ENCODE measurements around the gene XIRP2. TPM values are rescaled to one million over a fixed set of nuclear protein-coding genes. Genes with fewer than 3 reads are reported as not detected.

The XIRP2 gene
- total RNA-seq, 4 donors from 2014 or later: not detected

- Histone ChIP-seq H3K27me3 (no peaks in the 10 kb centered on the region), H3K4me3 (no peak overlapping the region), H3K27ac (no peak overlapping the region), H3K9me3 (no peaks in the 10 kb centered on the region), H3K4me1 (no peaks in the 10 kb centered on the region), H3K36me3 (no peaks in the 10 kb centered on the region)
- 57% methylated on average over 10 of the region's 10 CpGs for WGBS
- no peak for DNase-seq (ENCODE audit: low spot score in 2 of 2)
- TF ChIP-seq POLR2AphosphoS5 (IDR thresholded peaks at IDR 0.05): no peak
- no peak for TF ChIP-seq EP300 (IDR thresholded peaks at IDR 0.05)
- TF ChIP-seq POLR2A (IDR thresholded peaks at IDR 0.05): no peak
- TF ChIP-seq, protein P1, sequence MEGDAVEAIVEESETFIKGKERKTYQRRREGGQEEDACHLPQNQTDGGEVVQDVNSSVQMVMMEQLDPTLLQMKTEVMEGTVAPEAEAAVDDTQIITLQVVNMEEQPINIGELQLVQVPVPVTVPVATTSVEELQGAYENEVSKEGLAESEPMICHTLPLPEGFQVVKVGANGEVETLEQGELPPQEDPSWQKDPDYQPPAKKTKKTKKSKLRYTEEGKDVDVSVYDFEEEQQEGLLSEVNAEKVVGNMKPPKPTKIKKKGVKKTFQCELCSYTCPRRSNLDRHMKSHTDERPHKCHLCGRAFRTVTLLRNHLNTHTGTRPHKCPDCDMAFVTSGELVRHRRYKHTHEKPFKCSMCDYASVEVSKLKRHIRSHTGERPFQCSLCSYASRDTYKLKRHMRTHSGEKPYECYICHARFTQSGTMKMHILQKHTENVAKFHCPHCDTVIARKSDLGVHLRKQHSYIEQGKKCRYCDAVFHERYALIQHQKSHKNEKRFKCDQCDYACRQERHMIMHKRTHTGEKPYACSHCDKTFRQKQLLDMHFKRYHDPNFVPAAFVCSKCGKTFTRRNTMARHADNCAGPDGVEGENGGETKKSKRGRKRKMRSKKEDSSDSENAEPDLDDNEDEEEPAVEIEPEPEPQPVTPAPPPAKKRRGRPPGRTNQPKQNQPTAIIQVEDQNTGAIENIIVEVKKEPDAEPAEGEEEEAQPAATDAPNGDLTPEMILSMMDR (IDR thresholded peaks at IDR 0.05): no peak
Measured at GRCh38 chr2:166867874-166868514, 20.3 kb upstream of the XIRP2 start.

GRCh38 chr2:166870346-166870745 is 17.9 kb upstream of the XIRP2 start:
- Histone ChIP-seq H3K4me3 (no peak overlapping the region), H3K9me3 (no peaks in the 10 kb centered on the region), H3K27ac (no peak overlapping the region), H3K27me3 (no peaks in the 10 kb centered on the region), H3K36me3 (no peaks in the 10 kb centered on the region), H3K4me1 (no peaks in the 10 kb centered on the region)
- TF ChIP-seq EP300 (IDR thresholded peaks at IDR 0.05) (no peak), POLR2A (IDR thresholded peaks at IDR 0.05) (no peak), POLR2AphosphoS5 (IDR thresholded peaks at IDR 0.05) (no peak)
- TF ChIP-seq, protein P1 (IDR thresholded peaks at IDR 0.05): no peak
- WGBS: 88% methylated on average over 1 of the region's 1 CpG
- no peak for DNase-seq (ENCODE audit: low spot score in 2 of 2)

DNA sequence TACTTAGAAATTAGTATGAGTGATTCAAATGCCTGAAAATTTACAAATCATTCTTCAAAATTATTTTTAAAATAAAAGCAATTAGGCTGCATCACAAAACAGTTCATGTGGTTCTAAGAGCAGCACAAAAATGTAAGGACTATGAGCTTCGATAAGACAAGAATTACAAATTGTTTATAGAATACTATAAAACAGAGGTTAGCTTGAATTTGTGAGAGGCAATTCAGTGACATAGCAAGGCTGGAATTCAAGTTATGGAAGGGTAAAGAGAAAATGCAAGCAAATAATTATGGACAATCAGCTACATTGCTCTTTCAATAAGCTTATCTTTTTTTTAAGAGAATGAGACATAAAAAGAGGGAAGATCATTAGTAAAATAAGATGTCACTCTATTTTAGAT is 7.1 kb upstream of the XIRP2 start:
- 55% methylated on average over 1 of the region's 1 CpG for WGBS
- Histone ChIP-seq H3K27me3 (no peaks in the 10 kb centered on the region), H3K36me3 (no peaks in the 10 kb centered on the region), H3K9me3 (no peaks in the 10 kb centered on the region), H3K4me3 (no peak overlapping the region), H3K4me1 (no peaks in the 10 kb centered on the region), H3K27ac (no peak overlapping the region)
- no peak for DNase-seq (ENCODE audit: low spot score in 2 of 2)
- TF ChIP-seq EP300 (IDR thresholded peaks at IDR 0.05): no peak
- TF ChIP-seq POLR2AphosphoS5 (IDR thresholded peaks at IDR 0.05): no peak
- TF ChIP-seq, protein P1 (IDR thresholded peaks at IDR 0.05): no peak
- no peak for TF ChIP-seq POLR2A (IDR thresholded peaks at IDR 0.05)

DNA sequence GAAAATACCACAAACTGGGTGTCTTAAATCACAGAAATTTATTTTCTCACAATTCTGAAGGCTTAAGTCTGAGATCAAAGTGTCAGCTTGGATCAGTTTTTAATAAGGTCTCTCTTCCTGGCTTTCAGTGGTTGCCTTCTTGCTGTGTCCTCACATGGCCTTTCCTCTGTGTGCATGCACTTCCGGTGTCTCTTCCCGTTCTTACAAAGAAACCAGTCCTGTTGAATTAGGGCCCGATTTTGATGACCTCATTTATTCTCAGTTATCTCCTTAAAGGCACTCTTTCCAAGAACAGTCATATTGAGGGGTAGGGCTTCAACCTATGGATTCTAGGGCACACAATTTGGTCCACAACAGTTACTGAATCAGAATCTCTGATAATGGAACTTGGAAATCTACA is 5.4 kb upstream of the XIRP2 start:
- Histone ChIP-seq H3K4me3 (no peak overlapping the region), H3K9me3 (no peaks in the 10 kb centered on the region), H3K4me1 (no peaks in the 10 kb centered on the region), H3K36me3 (no peaks in the 10 kb centered on the region), H3K27ac (no peak overlapping the region), H3K27me3 (no peaks in the 10 kb centered on the region)
- DNase-seq (ENCODE audit: low spot score in 2 of 2): no peak
- TF ChIP-seq, protein P1 (IDR thresholded peaks at IDR 0.05): no peak
- WGBS: 52% methylated on average over 3 of the region's 3 CpGs

DNA sequence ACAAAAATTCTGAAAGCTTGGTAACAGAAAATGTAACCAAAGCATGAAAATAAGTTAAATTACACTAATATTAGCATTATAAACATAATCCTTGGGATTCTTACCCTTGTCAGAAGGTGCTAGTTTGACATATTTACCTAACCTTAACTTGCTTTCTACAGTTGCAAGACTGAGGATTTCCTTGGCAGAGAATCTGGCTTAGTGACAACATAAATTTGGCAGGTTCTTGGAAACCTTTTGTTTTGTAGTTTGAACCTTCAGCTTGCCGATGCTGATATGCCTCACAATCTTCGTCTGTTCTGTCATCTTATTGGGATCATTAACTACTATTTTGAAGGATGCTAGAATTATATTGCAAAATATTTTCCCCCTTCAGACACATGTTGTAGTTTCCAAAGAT is 3.4 kb downstream of the XIRP2 start:
- no peak overlapping the region for H3K27ac ChIP-seq
- no peaks in the 10 kb centered on the region for H3K9me3 ChIP-seq
- H3K4me3 ChIP-seq: no peak overlapping the region
- WGBS: 25% methylated on average over 2 of the region's 2 CpGs
- TF ChIP-seq POLR2AphosphoS5 (IDR thresholded peaks at IDR 0.05) (no peak), EP300 (IDR thresholded peaks at IDR 0.05) (no peak), POLR2A (IDR thresholded peaks at IDR 0.05) (no peak)
- TF ChIP-seq, protein P1 (IDR thresholded peaks at IDR 0.05): no peak
- H3K36me3 ChIP-seq: no peaks in the 10 kb centered on the region
- no peaks in the 10 kb centered on the region for H3K4me1 ChIP-seq
- no peak for DNase-seq (ENCODE audit: low spot score in 2 of 2)
- H3K27me3 ChIP-seq: no peaks in the 10 kb centered on the region
